ENCODE results near the gene IFRD2.

- no peak for TF ChIP-seq MTA3 (CRISPR knock-in tag; IDR thresholded peaks at IDR 0.05)
- no peak for TF ChIP-seq CBX2 (IDR thresholded peaks at IDR 0.05; ENCODE audit: low read depth, low read length)
- TF ChIP-seq CBX2 (CRISPR knock-in tag; IDR thresholded peaks at IDR 0.05; ENCODE audit: low read depth): no peak
Measured at GRCh38 chr3:50242381-50242770, 49.9 kb downstream of the IFRD2 start.

All from HepG2 (cell line).